Keratinocyte (primary cell): ENCODE measurements around the gene C2. TPM values are rescaled to one million over a fixed set of nuclear protein-coding genes. Genes with fewer than 3 reads are reported as not detected.

ENCODE experiments used
- DNase-seq: peaks from one replicate; pipeline ENCODE4 v3.0.0-alpha.2; 2011; ENCODE audit warnings: low read depth, missing footprints, low spot score
- FAIRE-seq: peaks from 2 replicates; lab custom pipeline; 2011; peaks lifted over from hg19 to GRCh38; lab: Jason Lieb, UNC
- H2AFZ ChIP-seq: 2 replicates; pipeline ENCODE4 v1.6.0; 2012; ENCODE audit warnings: low read length, control low read depth, inconsistent platforms; ENCODE audit not compliant: control insufficient read depth
- H3K27ac ChIP-seq: 2 replicates; pipeline ENCODE4 v1.5.1; 2011; ENCODE audit warnings: low read length; ENCODE audit not compliant: control insufficient read depth, insufficient read depth
- H3K27me3 ChIP-seq: 3 replicates; pipeline ENCODE4 v1.6.0; 2011; ENCODE audit warnings: low read length; ENCODE audit not compliant: control insufficient read depth, insufficient read depth; ENCODE audit errors: extremely low read depth
- H3K36me3 ChIP-seq, 2 experiments: 2 replicates in 1 of 2; 3 replicates in 1 of 2; pipeline ENCODE4 v1.5.1; 2011; ENCODE audit warnings: low read length in 2 of 2, mild to moderate bottlenecking in 1 of 2; ENCODE audit not compliant: control insufficient read depth in 2 of 2, insufficient read depth in 2 of 2; ENCODE audit errors: extremely low read depth in 1 of 2
- H3K4me1 ChIP-seq: 3 replicates; pipeline ENCODE4 v1.5.1; 2011; ENCODE audit warnings: low read length; ENCODE audit not compliant: control insufficient read depth, insufficient read depth; ENCODE audit errors: extremely low read depth
- H3K4me2 ChIP-seq: 3 replicates; pipeline ENCODE4 v1.6.0; 2011; ENCODE audit warnings: low read depth, low read length; ENCODE audit not compliant: control insufficient read depth, insufficient read depth; ENCODE audit errors: extremely low read depth
- H3K4me3 ChIP-seq, 3 experiments: fragments of 200-600 bp in 1 of 3; sonication (generic) in 1 of 3; 2 replicates in 2 of 3; 3 replicates in 1 of 3; pipeline ENCODE4 v1.5.1; 2011 to 2016; ENCODE audit warnings: low read length in 3 of 3, mild to moderate bottlenecking in 3 of 3, control low read depth in 2 of 3, inconsistent platforms in 1 of 3, low read depth in 1 of 3, mixed read lengths in 1 of 3, mixed run types in 1 of 3, moderate library complexity in 1 of 3; ENCODE audit not compliant: control insufficient read depth in 2 of 3, insufficient read depth in 2 of 3; ENCODE audit errors: extremely low read depth in 1 of 3
- H3K79me2 ChIP-seq: 2 replicates; pipeline ENCODE4 v1.6.0; 2012; ENCODE audit warnings: low read length; ENCODE audit not compliant: control insufficient read depth, insufficient read depth
- H3K9ac ChIP-seq: 3 replicates; pipeline ENCODE4 v1.6.0; 2011; ENCODE audit warnings: low read length; ENCODE audit not compliant: control insufficient read depth, insufficient read depth; ENCODE audit errors: extremely low read depth
- H3K9me1 ChIP-seq: 3 replicates; pipeline ENCODE4 v1.6.0; 2011; ENCODE audit warnings: low read length; ENCODE audit not compliant: control insufficient read depth, insufficient read depth; ENCODE audit errors: extremely low read depth
- H3K9me3 ChIP-seq: 2 replicates; pipeline ENCODE4 v1.5.1; 2012; ENCODE audit warnings: low read depth, low read length; ENCODE audit not compliant: control insufficient read depth
- H4K20me1 ChIP-seq: 3 replicates; pipeline ENCODE4 v1.6.0; 2011; ENCODE audit warnings: low read length; ENCODE audit not compliant: control insufficient read depth, insufficient read depth; ENCODE audit errors: extremely low read depth
- CTCF ChIP-seq, 3 experiments: IDR thresholded peaks in 1 of 3; conservative IDR thresholded peaks in 1 of 3; optimal IDR thresholded peaks in 1 of 3; 2 replicates in 2 of 3; 3 replicates in 1 of 3; pipeline versions ENCODE3 to v1.5.1; 2011; ENCODE audit warnings: low read length in 3 of 3, mild to moderate bottlenecking in 3 of 3, moderate library complexity in 2 of 3, control low read depth in 1 of 3, inconsistent platforms in 1 of 3; ENCODE audit not compliant: insufficient read depth in 2 of 3; ENCODE audit errors: extremely low read depth in 1 of 3
- EZH2 ChIP-seq: IDR thresholded peaks from one replicate; pipeline ENCODE4 v1.6.1; 2012; ENCODE audit warnings: inconsistent platforms, mild to moderate bottlenecking, low read length, moderate library complexity
- dilution Hi-C: fragments of 300-500 bp; cut with MboI; formaldehyde crosslinking; loops from one replicate; pipeline ENCODE4 v1.7.0; 2020; ENCODE audit warnings: low sequenced_read_pairs; ENCODE audit not compliant: extremely low pct_ligation_motif_present
- polyA plus RNA-seq, 5 experiments: library from polyadenylated mRNA; depleted of rRNA in 3 of 5; stranded (reverse) in 3 of 5; stranded (forward) in 1 of 5; unstranded in 1 of 5; fragments of >200 nt; gene quantifications; 1 replicate in 1 of 5; 2 replicates in 3 of 5; 3 replicates in 1 of 5; pipeline versions ENCODE4 v1.2.1 to v1.2.3, GENCODE V29; 2011 to 2012; ENCODE audit warnings: missing spikeins in 2 of 5, low read depth in 1 of 5, low replicate concordance in 1 of 5

C2 gene
- polyA plus RNA-seq, 1 donor (not counting 4 experiments of a cell fraction or from before 2014, with no cell fraction given): not detected

DNA sequence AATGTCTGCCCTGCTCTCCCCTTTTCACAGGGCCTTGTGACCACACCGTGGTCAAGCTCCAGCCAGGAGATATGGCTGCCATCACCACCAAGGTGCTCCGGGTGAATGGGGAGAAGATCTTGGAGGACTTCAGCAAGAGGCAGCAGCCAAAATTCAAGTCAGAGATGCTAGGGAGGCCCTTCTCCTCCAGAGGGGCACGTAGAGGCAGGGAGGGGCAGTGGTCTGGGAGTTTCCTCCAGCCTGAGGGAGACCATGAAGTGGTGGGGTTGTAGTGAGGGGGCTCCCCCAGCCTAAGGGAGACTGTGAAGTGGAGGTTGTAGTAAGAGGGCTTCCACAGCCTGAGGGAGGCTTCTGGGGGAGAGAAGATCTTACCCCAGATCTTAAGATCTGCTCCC, 40.4 kb downstream of the C2 start:
- H3K27me3 ChIP-seq: no peaks in the 10 kb centered on the region
- H3K27ac ChIP-seq: no peak overlapping the region
- dilution Hi-C loops: no loop called here
- H4K20me1 ChIP-seq: no peaks in the 10 kb centered on the region
- no peak overlapping the region for H3K9ac ChIP-seq
- peaks cover 12% of the 10 kb centered on the region for H3K4me1 ChIP-seq
- no peak for DNase-seq
- peaks cover 16 to 40% of the 10 kb centered on the region in 2 experiments for H3K36me3 ChIP-seq
- peaks cover 20% of the 10 kb centered on the region for H3K79me2 ChIP-seq
- no peak overlapping the region for H3K4me3 ChIP-seq
- no peak overlapping the region for H3K4me2 ChIP-seq
- H3K9me1 ChIP-seq: no peaks in the 10 kb centered on the region
- TF ChIP-seq EZH2: no peak
- no peak for TF ChIP-seq CTCF (optimal IDR thresholded peaks at IDR 0.05 in 1 of 3, IDR thresholded peaks at IDR 0.05 in 1 of 3, conservative IDR thresholded peaks at IDR 0.05 in 1 of 3; ENCODE audit: extremely low read depth in 1 of 3, insufficient read depth in 2 of 3, low read length in 3 of 3)
- no peak overlapping the region for H2AFZ ChIP-seq
- H3K9me3 ChIP-seq: no peaks in the 10 kb centered on the region
- no peak for FAIRE-seq

DNA sequence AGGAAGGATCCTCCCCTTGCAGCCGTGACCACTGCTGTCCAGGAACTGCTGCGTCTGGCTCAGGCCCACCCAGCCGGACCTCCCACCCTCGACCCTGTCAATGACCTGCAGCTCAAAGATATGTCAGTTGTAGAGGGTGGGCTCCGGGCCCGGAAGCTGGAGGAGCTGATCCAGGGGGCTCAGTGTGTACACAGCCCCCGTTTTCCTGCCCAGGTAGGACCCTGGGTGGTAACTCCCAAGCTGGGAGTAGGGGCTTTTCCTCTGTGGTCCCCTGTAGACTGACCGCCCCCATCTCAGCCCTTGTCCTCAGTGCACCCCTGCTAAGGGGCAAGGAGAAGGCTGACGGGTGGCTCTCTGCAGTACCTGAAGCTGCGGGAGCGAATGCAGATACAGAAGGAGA, 40.8 kb downstream of the C2 start:
- TF ChIP-seq EZH2 (no peak), CTCF (optimal IDR thresholded peaks at IDR 0.05 in 1 of 3, IDR thresholded peaks at IDR 0.05 in 1 of 3, conservative IDR thresholded peaks at IDR 0.05 in 1 of 3; ENCODE audit: extremely low read depth in 1 of 3, insufficient read depth in 2 of 3, low read length in 3 of 3) (no peak)
- Histone ChIP-seq H3K4me3 (no peak overlapping the region), H4K20me1 (no peaks in the 10 kb centered on the region), H3K27me3 (no peaks in the 10 kb centered on the region), H3K9me3 (no peaks in the 10 kb centered on the region), H2AFZ (no peak overlapping the region), H3K9ac (no peak overlapping the region), H3K9me1 (no peaks in the 10 kb centered on the region), H3K4me1 (peaks cover 16% of the 10 kb centered on the region), H3K36me3 (peaks cover 14 to 39% of the 10 kb centered on the region in 2 experiments), H3K27ac (no peak overlapping the region), H3K79me2 (peaks cover 24% of the 10 kb centered on the region), H3K4me2 (no peak overlapping the region)
- FAIRE-seq (no peak), DNase-seq (no peak)
- dilution Hi-C loops: no loop called here
